ENCODE data around the gene BRPF1. TPM values are rescaled to one million over a fixed set of nuclear protein-coding genes. Genes with fewer than 3 reads are reported as not detected.

The BRPF1 gene
- total RNA-seq, 1 donor from 2014 or later: 30.6 TPM

GRCh38 chr3:9696480-9697220, 34.9 kb upstream of the BRPF1 start:
- Mint-ChIP-seq H3K36me3 (ENCODE audit: unreplicated experiment) (no peaks in the 10 kb centered on the region), H3K27ac (ENCODE audit: unreplicated experiment) (no peak overlapping the region), H3K27me3 (ENCODE audit: unreplicated experiment) (peaks cover 4% of the 10 kb centered on the region), H3K9me3 (ENCODE audit: unreplicated experiment) (peaks cover 5% of the 10 kb centered on the region), H3K4me3 (ENCODE audit: unreplicated experiment) (no peak overlapping the region), H3K4me1 (ENCODE audit: low read depth, unreplicated experiment) (peaks cover 17% of the 10 kb centered on the region)
- DNase-seq: no peak
- TF ChIP-seq CTCF (IDR thresholded peaks at IDR 0.05; ENCODE audit: partially characterized antibody, unreplicated experiment): no peak

- Mint-ChIP-seq H3K4me1 (ENCODE audit: low read depth, unreplicated experiment) (peaks cover 17% of the 10 kb centered on the region), H3K9me3 (ENCODE audit: unreplicated experiment) (peaks cover 5% of the 10 kb centered on the region), H3K4me3 (ENCODE audit: unreplicated experiment) (peak overlapping the region; percentile 54)
These were observed 33.6 kb upstream of the BRPF1 start for GRCh38 chr3:9697892-9698291.

GRCh38 chr3:9698293-9698692, 33.2 kb upstream of the BRPF1 start:
- Mint-ChIP-seq H3K27me3 (ENCODE audit: unreplicated experiment) (peaks cover 3% of the 10 kb centered on the region), H3K36me3 (ENCODE audit: unreplicated experiment) (no peaks in the 10 kb centered on the region)

More at GRCh38 chr3:9697892-9698291, 33.6 kb upstream of the BRPF1 start:
- H3K27ac Mint-ChIP-seq (ENCODE audit: unreplicated experiment): peak overlapping the region; percentile 84
- no peak for TF ChIP-seq CTCF (IDR thresholded peaks at IDR 0.05; ENCODE audit: partially characterized antibody, unreplicated experiment)
- peaks cover 3% of the 10 kb centered on the region for H3K27me3 Mint-ChIP-seq (ENCODE audit: unreplicated experiment)
- no peak for DNase-seq
- no peaks in the 10 kb centered on the region for H3K36me3 Mint-ChIP-seq (ENCODE audit: unreplicated experiment)

GRCh38 chr3:9700536-9700935, 31.0 kb upstream of the BRPF1 start:
- TF ChIP-seq CTCF (IDR thresholded peaks at IDR 0.05; ENCODE audit: partially characterized antibody, unreplicated experiment): no peak
- H3K4me3 Mint-ChIP-seq (ENCODE audit: unreplicated experiment): no peak overlapping the region
- no peaks in the 10 kb centered on the region for H3K36me3 Mint-ChIP-seq (ENCODE audit: unreplicated experiment)
- H3K27ac Mint-ChIP-seq (ENCODE audit: unreplicated experiment): no peak overlapping the region
- peaks cover 11% of the 10 kb centered on the region for H3K4me1 Mint-ChIP-seq (ENCODE audit: low read depth, unreplicated experiment)
- H3K27me3 Mint-ChIP-seq (ENCODE audit: unreplicated experiment): peaks cover 3% of the 10 kb centered on the region
- peaks cover 2% of the 10 kb centered on the region for H3K9me3 Mint-ChIP-seq (ENCODE audit: unreplicated experiment)
- no peak for DNase-seq

More at GRCh38 chr3:9698293-9698692, 33.2 kb upstream of the BRPF1 start:
- Mint-ChIP-seq H3K4me3 (ENCODE audit: unreplicated experiment) (no peak overlapping the region), H3K4me1 (ENCODE audit: low read depth, unreplicated experiment) (peaks cover 17% of the 10 kb centered on the region), H3K27ac (ENCODE audit: unreplicated experiment) (no peak overlapping the region), H3K9me3 (ENCODE audit: unreplicated experiment) (peaks cover 5% of the 10 kb centered on the region)
- DNase-seq: no peak
- TF ChIP-seq CTCF (IDR thresholded peaks at IDR 0.05; ENCODE audit: partially characterized antibody, unreplicated experiment): no peak

- peaks cover 2% of the 10 kb centered on the region for H3K9me3 Mint-ChIP-seq (ENCODE audit: unreplicated experiment)
- TF ChIP-seq CTCF (IDR thresholded peaks at IDR 0.05; ENCODE audit: partially characterized antibody, unreplicated experiment): no peak
- H3K4me1 Mint-ChIP-seq (ENCODE audit: low read depth, unreplicated experiment): peaks cover 7% of the 10 kb centered on the region
- no peak overlapping the region for H3K27ac Mint-ChIP-seq (ENCODE audit: unreplicated experiment)
- no peak for DNase-seq
- H3K36me3 Mint-ChIP-seq (ENCODE audit: unreplicated experiment): peaks cover under 1% of the 10 kb centered on the region
- peaks cover 3% of the 10 kb centered on the region for H3K27me3 Mint-ChIP-seq (ENCODE audit: unreplicated experiment)
- no peak overlapping the region for H3K4me3 Mint-ChIP-seq (ENCODE audit: unreplicated experiment)
These were observed 30.5 kb upstream of the BRPF1 start for GRCh38 chr3:9701006-9701405.

Data from glutamatergic neuron (in vitro differentiated cells).